Skin of body (tissue), 2 donors: ENCODE results near the gene PTPRN2. TPM values are rescaled to one million over a fixed set of nuclear protein-coding genes. Genes with fewer than 3 reads are reported as not detected.
"Not testable (repeated sequence)": the region's sequence is repeated elsewhere in the genome, so short reads cannot be mapped to it uniquely, and the experiment has no call there.

Experiments used
- DNase-seq: peaks from one replicate; lab custom pipeline; 2025; lab: John Stamatoyannopoulos, UW
- total RNA-seq: library from RNA; depleted of rRNA; stranded (reverse); fragments of >200 nt; gene quantifications from one replicate; pipeline ENCODE4 v1.2.3, GENCODE V29; 2014

The PTPRN2 gene
- total RNA-seq, 1 donor from 2014 or later: 0.99 TPM

DNA sequence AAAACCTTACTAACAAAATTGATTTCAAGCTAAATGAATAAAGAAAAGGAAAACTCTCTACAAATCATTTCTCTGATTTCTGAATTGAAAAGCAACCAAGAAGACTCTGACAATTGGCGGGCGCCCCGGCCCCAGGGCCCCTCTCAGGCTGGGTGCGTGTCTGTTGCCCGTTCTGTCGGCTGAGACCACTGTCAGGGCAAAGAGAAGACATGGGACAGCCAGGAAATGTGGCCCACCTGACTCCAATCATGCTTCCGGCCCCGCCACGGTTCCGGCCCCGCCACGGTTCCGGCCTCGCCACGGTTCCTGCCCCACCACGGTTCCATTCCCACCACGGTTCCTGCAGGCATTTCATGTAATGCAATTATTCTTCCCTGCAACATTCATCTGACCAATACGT lies 115.9 kb downstream of the PTPRN2 start:
- no peak for DNase-seq

DNA sequence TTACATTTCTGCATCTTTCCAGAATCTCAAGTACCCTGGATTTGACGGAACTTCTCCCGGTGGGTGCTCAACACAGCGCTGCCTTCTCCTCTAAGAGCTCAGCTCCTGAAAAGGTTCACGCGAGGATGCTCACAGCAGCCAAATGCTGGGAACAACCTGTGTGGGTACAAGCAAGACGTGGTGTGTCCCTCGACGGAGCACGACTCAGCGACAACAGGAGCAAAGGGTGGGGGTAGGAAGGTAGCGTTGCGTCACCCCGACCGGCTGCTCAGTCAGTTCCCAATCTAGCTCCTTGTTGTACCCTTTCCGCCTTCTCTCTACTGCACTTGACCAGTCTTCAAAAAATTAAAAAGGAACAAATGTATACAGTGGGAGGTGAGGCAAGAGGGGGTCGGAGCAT lies 117.3 kb downstream of the PTPRN2 start:
- DNase-seq: no peak

DNA sequence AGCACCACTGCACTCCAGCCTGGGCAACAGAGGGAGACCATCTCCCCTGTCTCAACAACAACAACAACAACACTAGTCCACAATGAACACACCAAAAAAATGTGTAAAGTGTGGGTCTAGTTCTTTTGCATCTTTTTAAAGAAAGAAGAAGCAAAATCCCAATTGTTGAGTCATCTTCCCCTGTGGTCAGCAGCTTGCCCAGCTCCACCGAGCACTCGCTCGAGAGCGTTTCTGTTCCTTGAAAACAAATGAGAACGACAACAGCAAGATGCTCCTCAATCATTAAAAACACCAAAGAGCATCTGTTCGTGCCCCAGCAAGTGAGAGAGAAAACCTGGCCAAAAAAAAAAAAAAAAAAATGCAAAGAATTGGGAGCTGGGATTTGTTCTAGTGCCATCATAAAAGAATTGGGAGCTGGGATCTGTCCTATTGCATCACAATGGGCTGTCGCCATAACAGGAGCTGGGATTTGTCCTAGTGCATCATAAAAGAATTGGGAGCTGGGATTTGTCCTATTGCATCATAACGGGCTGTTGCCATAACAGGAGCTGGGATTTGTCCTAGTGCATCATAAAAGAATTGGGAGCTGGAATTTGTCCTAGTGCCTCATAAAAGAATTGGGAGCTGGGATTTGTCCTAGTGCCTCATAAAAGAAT lies 118.1 kb downstream of the PTPRN2 start:
- no peak for DNase-seq

- no peak for DNase-seq
Observed at GRCh38 chr7:158468700-158469296, 118.8 kb downstream of the PTPRN2 start.

DNA sequence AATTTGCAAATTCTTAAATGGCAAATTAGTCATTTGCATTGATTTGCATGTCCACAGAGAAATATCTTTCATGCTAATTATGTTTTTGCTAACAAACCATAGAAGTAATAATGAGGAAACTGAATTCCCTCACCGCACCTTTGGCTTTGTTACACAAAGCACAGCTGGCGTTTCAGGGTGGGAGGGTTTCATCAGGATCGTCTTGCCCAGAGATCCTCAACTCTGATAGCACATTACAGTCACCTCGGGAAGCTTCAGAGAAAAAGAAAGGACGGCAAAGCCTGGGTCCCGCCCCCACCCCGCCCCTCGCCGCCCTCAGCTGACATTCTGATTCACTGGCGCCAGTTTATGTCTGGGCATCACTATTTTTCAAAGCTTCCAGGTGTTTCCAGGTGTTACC lies 119.4 kb downstream of the PTPRN2 start:
- DNase-seq: no peak

- no peak for DNase-seq
Observed at GRCh38 chr7:158467562-158467961, 120.1 kb downstream of the PTPRN2 start.

GRCh38 chr7:158463317-158463716 lies 124.3 kb downstream of the PTPRN2 start:
- DNase-seq: no peak

- DNase-seq: peak; percentile 1
Observed at GRCh38 chr7:158461824-158462223, 125.8 kb downstream of the PTPRN2 start.

- DNase-seq: no peak
Observed at GRCh38 chr7:158460665-158461064, 127.0 kb downstream of the PTPRN2 start.

- no peak for DNase-seq
Observed at GRCh38 chr7:158458716-158459282, 128.8 kb downstream of the PTPRN2 start.

DNA sequence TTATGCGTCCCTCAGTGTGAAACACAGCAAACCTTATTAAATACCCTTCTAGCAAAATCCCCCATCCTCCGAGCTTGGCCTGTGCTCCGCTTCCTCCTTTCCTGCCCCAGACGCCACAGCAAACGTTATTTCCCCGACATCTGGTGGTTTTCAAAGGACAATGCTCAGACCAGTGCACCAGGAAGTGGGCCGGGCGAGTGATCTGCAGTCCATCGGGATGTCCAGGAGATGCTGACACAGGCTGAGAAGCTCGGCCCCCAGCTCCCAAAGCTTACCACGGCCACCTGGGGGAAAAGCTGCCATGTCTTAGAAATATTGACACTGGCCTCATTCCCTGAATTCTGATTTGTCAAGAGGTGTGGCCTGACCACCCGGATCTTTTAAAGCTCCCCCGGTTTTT lies 129.5 kb downstream of the PTPRN2 start:
- DNase-seq: no peak

- not testable (repeated sequence) for DNase-seq
Observed at GRCh38 chr7:158457586-158457985, 130.0 kb downstream of the PTPRN2 start.

DNA sequence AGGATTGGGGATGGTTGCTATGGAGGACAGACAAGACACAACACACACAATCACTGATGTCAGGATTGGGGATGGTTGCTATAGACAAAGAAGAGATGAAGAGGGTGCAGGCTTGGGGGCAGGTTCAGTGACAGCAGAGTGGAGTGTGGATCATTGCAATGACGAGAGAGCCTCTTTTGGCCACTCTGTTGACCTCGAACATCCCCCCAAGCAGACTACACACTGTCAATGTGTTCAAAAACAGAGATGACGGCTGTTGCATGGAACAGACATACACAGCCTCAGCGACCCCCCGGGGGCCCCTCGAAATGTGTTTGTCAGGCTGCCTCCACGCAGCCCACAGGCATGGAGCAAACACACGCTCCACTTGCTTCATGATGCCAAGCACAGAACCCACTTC lies 133.0 kb downstream of the PTPRN2 start:
- no peak for DNase-seq

GRCh38 chr7:158453663-158454062 lies 134.0 kb downstream of the PTPRN2 start:
- no peak for DNase-seq

DNA sequence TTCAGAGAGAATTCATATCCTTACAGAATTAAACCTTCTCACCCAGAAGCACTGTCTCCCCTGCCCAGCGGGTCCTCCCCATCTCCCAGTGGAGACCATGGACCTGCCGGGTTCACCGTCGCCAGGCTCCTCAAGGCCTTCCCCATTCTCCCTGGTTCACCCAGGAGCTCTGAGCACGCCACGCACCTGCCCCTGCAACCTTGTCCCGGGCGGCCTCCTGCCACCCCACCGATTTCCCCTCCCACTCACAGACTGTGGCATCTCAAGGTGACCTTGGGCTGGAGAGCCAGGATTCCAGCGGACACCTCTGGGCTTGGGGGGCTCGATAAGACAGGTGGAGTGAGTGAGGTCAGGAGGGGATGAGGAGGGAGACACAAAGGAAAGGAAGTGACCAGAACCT lies 135.3 kb downstream of the PTPRN2 start:
- DNase-seq: no peak

GRCh38 chr7:158450476-158451124 lies 137.0 kb downstream of the PTPRN2 start:
- no peak for DNase-seq

- no peak for DNase-seq
Observed at GRCh38 chr7:158449942-158450341, 137.7 kb downstream of the PTPRN2 start.

DNA sequence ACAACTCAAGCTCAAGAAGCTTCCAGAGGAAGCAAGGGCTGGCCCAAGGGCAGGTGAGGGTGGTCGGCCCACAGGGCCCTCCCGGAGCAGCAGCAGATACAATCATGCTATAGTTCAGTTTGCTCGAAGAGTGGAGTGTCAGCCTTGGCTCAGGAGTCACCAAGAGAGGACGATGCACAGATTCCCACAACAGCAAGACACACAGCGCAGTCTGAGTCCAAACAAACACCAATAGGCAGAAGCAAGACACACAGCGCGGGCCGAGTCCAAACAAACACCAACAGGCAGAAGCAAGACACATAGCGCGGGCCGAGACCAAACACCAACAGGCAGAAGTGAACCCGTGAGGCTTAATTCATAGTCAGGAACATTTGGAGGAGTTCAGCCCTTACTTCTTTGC lies 138.4 kb downstream of the PTPRN2 start:
- DNase-seq: no peak

GRCh38 chr7:158448430-158449100 lies 139.1 kb downstream of the PTPRN2 start:
- no peak for DNase-seq

DNA sequence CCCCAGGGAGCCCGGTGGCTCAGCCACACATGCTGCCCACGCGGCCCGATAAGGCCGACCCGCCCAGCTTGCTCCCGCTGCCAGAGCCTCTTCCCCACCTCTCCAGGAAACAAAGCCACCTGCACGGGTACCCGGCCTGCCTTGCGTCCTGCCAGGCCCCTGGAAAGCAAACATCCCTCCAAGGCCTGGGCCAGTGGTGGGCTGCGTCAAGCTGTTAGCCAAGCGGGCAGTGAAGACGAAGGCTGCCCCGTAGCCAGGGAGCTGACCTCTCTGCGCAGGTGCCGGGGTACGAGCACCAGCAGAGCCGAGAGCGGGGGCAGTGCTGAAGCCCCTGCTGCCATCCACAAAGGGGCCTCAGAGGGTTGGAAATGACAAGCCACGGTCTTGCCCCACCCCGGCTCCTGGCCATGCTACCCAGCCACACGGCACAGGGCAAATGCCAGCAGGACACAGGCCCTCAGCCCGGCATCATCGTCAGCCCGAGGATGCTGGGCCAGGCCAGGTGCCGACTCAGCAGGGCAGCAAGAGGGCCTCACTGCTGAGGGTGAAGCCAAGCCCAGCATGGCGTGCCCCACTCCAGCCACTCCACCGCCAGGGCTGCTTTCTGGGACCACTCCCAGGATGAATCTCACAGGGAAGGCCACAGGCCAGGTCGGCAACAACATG lies 140.0 kb downstream of the PTPRN2 start:
- DNase-seq: no peak

DNA sequence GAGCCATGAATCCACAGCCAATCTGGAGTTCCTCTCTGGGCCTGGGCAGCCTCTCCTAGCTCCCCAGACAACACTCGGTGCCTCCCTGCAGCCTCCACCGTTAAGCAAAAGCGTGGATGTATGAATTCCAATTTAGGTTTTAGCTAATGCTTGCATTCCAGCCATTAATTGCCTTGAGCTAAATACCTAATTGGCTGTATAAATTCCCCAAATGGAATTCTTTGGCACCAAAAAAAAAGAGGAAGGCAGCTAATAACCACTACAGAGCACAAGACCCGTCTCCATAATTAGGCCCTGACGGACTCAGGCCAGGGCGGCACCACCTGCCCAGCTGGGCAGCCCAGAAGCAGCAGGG lies 140.5 kb downstream of the PTPRN2 start:
- DNase-seq: no peak

DNA sequence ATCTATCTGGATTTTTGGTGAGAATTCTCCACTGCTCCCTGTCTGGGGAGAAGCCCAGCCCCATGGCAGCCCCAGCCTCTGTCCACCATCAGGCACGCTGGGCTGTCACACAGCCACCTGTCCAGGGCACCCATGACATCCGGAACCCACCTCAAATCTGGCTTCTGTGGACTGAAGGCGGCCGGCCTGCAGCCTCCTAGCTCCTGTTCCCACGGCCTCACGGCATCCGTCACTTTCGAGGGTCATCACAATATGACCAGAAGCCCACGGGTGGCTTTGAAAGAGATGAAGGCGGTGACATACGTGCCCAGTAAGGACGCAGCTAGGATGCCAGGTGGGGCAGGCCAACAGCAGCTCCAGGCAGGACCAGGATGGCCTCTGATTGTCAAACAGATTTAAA lies 140.9 kb downstream of the PTPRN2 start:
- DNase-seq: no peak
